ENCODE measurements around the gene SLC18A3. TPM values are rescaled to one million over a fixed set of nuclear protein-coding genes. Genes with fewer than 3 reads are reported as not detected.

Gene SLC18A3
- total RNA-seq, 1 experiment from 2014 or later = not detected

- no CpG with 5 or more reads among the region's 11 CpGs for WGBS (ENCODE audit: extremely low coverage, insufficient read length, low lambda C conversion rate)
- Histone ChIP-seq H3K23me2 (ENCODE audit: insufficient read length, low read depth, low read length, poor library complexity, severe bottlenecking) (no peaks in the 10 kb centered on the region), H3K79me1 (ENCODE audit: insufficient read depth, low read depth, low read length, poor library complexity, severe bottlenecking) (no peaks in the 10 kb centered on the region), H3K4me1 (ENCODE audit: insufficient read depth, low read length) (no peaks in the 10 kb centered on the region), H2BK120ac (ENCODE audit: low read depth, low read length, poor library complexity, severe bottlenecking) (no peak overlapping the region), H4K20me1 (ENCODE audit: control insufficient read depth, insufficient read depth, insufficient read length) (no peaks in the 10 kb centered on the region), H4K91ac (ENCODE audit: insufficient read length, low read depth, low read length) (no peak overlapping the region), H2AK5ac (ENCODE audit: insufficient read length, low read length) (no peak overlapping the region), H4K8ac (replicated peaks; ENCODE audit: insufficient read length, low read depth, low read length) (no peak overlapping the region), H2BK12ac (ENCODE audit: insufficient read length, low read depth, low read length) (no peak overlapping the region), H3K4ac (ENCODE audit: low read depth, low read length) (no peak overlapping the region), H3K27me3 (ENCODE audit: insufficient read depth, low read length) (peaks cover 3% of the 10 kb centered on the region; the same call in 1 of the 2 replicates), H3K27ac (ENCODE audit: insufficient read length, low read depth, low read length) (no peak overlapping the region), H3T11ph (ENCODE audit: low read length) (no peak overlapping the region), H2AFZ (ENCODE audit: low read length) (no peak overlapping the region), H2BK15ac (ENCODE audit: low read depth, low read length) (no peak overlapping the region), H3K79me2 (ENCODE audit: insufficient read depth, low read length) (no peaks in the 10 kb centered on the region), H2BK5ac (ENCODE audit: insufficient read length, low read length) (no peak overlapping the region), H3K56ac (ENCODE audit: insufficient read length, low read depth, low read length) (no peak overlapping the region), H3K4me2 (ENCODE audit: insufficient read depth, insufficient read length, low read length) (no peak overlapping the region), H3K18ac (ENCODE audit: insufficient read length, low read depth, low read length) (no peak overlapping the region), H2BK20ac (ENCODE audit: low read depth, low read length, poor library complexity, severe bottlenecking) (no peak overlapping the region), H3K23ac (ENCODE audit: insufficient read length, low read depth, low read length) (no peak overlapping the region), H3K9ac (ENCODE audit: extremely low read depth, insufficient read length, low read length) (no peak overlapping the region), H3K9me3 (ENCODE audit: control insufficient read depth, low read depth, low read length) (no peaks in the 10 kb centered on the region), H4K5ac (ENCODE audit: insufficient read length, low read depth, low read length) (no peak overlapping the region), H3K14ac (ENCODE audit: insufficient read depth, low read length) (no peak overlapping the region)
- Mint-ChIP-seq H3K4me1 (peaks cover 2 to 5% of the 10 kb centered on the region in 2 experiments; a peak in 3 of 4 replicates), H3K27ac (no peak overlapping the region; a peak in 1 of 7 replicates), H3K4me3 (no peak overlapping the region; a peak in 1 of 5 replicates), H3K27me3 (ENCODE audit: low read depth) (peaks cover 71% of the 10 kb centered on the region), H3K36me3 (ENCODE audit: insufficient read depth in 1 of 3, low read depth in 3 of 3) (no peaks in the 10 kb centered on the region), H3K9me3 (no peaks in the 10 kb centered on the region)
- 0 out of 3 replicates have a peak, but pooled peaks have one; percentile 16 for TF ChIP-seq CTCF (conservative IDR thresholded peaks at IDR 0.05)
- DNase-seq = peak; percentile 15
Observed at GRCh38 chr10:49622426-49623425, 12.6 kb downstream of the SLC18A3 start.

Data from H9 (cell line).